ENCODE measurements around the gene TMEM242. TPM values are rescaled to one million over a fixed set of nuclear protein-coding genes. Genes with fewer than 3 reads are reported as not detected.

The TMEM242 gene
- total RNA-seq, 1 donor from 2014 or later = 18.9 TPM

DNA sequence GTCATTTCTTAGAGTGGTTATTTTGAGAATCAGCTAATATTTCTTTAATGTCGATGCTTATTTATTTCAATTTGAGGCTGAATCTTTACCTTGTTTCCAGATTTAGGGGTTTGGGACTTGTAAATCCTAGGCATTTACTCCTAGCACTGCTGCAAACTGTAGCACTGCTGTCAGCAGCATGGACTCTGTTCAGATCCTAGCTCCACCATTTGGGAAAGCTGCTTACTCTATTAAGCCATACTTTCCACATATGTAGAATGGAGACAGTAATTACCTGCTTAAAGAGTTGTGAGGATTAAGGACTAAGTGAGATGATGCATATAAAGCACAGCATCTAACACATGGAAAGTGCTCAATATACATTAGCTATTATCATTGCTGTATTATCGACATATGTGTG, 28.7 kb downstream of the TMEM242 start:
- DNase-seq (ENCODE audit: low spot score) = no peak
- intact Hi-C loops (cut with DNase I) = no loop called here

GRCh38 chr6:157293780-157294179, 29.5 kb downstream of the TMEM242 start:
- no peak for DNase-seq (ENCODE audit: low spot score)

DNA sequence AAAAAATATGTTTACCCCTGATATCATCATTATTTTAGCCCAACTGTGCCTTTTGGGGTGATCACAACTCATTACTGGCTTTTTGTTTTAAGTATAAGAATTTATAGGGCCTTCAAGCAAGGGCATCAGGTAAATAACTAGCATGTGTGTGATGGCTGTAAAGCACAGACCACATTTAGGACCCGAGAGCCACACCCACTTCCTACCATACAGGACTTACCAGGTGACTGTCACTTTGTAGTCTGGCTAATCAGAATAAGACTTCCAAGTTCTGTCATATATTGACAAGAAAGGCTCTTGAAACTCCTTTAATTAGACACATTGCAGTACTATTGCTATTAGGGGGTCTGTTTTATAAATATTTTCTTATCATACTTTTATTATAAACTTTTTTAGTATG, 31.1 kb downstream of the TMEM242 start:
- intact Hi-C loops (cut with DNase I) = no loop called here
- no peak for DNase-seq (ENCODE audit: low spot score)

More at GRCh38 chr6:157293780-157294179, 29.5 kb downstream of the TMEM242 start:
- intact Hi-C loops (cut with DNase I) = no loop called here

DNA sequence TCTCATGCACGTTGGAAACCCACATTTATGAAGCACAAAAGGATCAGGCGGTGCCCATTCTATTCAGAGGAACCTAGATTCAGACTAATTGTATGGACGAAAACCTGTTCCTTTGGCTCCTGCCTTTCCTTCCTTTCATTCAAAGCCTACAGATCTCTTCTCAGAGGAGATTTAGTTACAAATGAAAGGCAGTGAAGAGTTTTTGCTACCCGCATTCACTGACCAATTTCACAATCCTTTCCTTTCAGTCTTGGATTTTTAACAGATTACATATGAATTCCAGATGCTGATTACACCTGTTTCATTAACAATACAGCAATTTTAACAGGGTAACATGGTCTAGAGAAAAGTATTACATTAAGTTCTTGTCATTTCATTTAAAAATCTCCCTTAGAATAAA, 32.0 kb downstream of the TMEM242 start:
- no peak for DNase-seq (ENCODE audit: low spot score)

DNA sequence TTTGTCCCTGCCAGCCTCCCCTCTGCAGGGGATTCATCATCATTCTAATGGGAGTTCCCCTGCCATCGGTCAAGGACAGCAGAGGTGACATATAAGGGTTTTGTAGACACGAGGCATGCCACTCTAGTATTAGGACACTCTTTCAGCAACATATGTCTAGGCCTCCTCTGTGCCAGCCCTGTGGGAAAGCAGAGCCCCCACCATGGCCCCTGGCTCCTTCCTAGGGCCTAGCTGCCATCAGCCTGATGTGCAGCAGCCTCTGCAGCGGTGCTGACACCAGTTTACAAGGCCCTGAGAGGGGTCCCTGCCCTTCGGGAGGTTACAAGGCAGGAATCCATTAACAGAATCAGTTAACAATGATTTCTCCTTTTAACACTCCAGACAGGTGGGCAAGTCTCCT, 32.5 kb downstream of the TMEM242 start:
- DNase-seq (ENCODE audit: low spot score) = no peak
- intact Hi-C loops (cut with DNase I) = no loop called here

More for the DNA sequence above, 32.0 kb downstream of the TMEM242 start:
- intact Hi-C loops (cut with DNase I) = no loop called here

- DNase-seq (ENCODE audit: low spot score) = no peak
- intact Hi-C loops (cut with DNase I) = no loop called here
Measured at GRCh38 chr6:157289764-157290163, 33.6 kb downstream of the TMEM242 start.

- no peak for DNase-seq (ENCODE audit: low spot score)
- intact Hi-C loops (cut with DNase I) = no loop called here
Measured at GRCh38 chr6:157288575-157288974, 34.7 kb downstream of the TMEM242 start.

DNA sequence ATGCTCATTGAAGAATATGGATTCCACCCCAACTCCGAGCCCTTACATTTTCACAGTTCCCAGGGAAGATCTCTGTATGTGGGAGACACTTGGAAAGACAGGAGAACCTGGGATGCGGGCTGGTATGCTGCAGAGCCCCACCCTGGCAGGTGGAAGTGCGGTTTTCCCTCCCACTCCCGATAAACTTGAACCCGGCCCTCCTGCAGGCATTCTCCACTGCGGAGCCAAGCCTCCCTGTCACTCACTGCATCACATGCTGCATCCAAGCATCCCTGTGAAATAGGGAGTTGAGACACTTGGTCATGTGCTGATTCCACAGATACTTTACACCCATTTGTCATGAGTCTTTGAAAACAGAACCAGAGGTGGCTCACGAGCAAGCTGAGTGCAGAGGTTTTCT, 35.4 kb downstream of the TMEM242 start:
- DNase-seq (ENCODE audit: low spot score) = no peak
- intact Hi-C loops (cut with DNase I) = no loop called here

DNA sequence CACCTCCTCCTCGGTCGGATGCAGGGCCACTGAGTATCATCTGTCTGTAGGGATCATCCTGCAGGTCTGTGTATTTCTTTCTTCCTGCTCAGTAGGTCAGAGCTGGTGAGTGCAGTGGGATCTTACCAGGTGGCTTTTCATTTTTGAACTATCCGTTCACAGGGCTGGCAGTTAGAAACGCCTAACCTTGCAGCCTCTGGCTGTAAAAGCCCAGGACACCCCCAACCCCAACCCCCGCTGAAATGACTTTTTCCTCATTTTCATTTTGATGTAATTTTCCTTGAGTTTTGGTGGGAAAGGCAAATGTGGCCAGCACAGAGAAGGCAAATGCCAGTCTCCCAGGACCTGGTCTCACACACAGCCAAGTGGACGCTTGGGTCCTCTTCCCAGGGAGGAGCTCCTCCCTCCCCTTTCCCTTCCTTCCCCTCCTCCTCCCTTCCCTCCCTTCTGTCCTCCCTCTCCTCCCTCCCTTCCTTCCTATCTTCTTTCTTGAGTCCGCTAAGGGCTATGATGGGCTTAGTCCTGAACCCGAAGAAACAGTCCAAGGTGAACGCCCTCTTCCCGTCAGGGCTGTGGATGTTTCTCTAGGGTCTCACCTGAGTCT, 36.0 kb downstream of the TMEM242 start:
- DNase-seq (ENCODE audit: low spot score) = no peak
- intact Hi-C loops (cut with DNase I) = no loop called here

DNA sequence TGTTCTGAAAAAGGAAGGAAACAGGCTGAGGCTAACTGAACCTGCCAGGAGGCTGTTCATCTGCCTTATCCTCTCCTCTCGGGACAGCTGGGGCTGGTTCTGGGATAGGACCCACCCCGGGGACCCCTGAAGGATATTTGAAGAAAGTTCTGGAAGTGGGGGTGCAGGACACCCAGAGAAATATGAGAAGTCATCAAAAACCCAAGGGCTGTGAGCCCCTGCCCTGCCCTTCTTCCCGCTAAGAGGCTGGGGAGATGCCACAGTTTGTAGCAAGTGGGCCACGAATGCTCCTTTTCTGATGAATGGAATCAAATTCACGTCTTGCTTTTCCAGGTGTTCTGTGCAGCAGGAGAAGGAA, 37.9 kb downstream of the TMEM242 start:
- DNase-seq (ENCODE audit: low spot score) = no peak
- intact Hi-C loops (cut with DNase I) = no loop called here

GRCh38 chr6:157284738-157285421, 38.4 kb downstream of the TMEM242 start:
- intact Hi-C loops (cut with DNase I) = no loop called here
- no peak for DNase-seq (ENCODE audit: low spot score)

DNA sequence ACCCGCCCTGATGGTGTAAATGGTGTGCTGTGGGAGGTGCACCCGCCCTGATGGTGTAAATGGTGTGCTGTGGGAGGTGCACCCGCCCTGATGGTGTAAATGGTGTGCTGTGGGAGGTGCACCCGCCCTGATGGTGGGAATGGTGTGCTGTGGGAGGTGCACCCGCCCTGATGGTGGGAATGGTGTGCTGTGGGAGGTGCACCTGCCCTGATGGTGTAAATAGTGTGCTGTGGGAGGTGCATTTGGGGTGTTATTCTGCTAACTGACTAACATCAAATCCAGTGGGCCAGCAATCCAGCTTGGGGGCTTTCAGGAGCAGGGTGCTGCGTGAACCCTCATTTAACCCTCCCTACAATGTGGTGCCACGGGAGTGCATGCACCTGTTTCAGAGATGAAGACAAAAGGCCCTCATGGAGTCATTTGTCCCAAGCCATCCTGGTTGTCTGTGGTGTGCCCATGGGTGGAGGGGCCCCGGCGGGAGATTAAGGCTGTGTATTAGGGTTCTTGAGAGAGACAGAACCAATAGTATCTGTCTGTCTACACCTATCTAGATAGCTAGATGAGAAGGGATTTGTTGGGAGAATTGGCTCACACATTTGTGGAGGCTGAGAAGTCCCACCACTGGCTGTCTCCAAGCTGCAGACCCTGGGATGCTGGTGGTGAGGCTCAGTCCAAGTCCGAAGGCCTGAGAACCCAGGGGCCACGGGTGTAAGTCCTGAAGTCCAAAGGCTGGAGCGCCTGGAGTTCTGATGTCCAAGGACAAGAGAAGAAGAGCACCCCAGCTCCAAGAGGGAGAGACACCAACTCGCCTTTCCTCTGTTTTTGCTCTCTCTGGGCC, 39.2 kb downstream of the TMEM242 start:
- intact Hi-C loops (cut with DNase I) = no loop called here
- DNase-seq (ENCODE audit: low spot score) = no peak

DNA sequence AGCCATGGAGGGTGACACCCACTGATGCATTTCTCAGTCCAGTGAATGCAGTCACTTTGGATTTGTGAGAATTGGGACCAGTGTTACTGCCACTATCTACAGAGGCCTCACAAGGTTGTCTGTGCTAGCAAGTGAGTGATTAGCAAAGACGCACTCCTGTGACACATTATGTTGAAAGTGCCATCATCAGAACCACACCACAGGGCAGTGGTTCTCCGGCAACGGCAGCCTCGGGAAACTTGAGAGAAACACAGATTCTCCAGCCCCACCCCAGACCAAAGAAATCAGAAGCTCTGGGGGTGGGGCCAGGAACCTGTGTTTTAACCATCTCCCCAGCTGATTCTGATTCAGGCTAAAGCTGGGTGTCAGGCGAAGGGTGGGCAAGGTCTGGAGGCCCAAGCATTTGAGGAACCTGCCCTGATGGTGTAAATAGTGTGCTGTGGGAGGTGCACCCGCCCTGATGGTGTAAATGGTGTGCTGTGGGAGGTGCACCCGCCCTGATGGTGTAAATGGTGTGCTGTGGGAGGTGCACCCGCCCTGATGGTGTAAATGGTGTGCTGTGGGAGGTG, 39.9 kb downstream of the TMEM242 start:
- no peak for DNase-seq (ENCODE audit: low spot score)

DNA sequence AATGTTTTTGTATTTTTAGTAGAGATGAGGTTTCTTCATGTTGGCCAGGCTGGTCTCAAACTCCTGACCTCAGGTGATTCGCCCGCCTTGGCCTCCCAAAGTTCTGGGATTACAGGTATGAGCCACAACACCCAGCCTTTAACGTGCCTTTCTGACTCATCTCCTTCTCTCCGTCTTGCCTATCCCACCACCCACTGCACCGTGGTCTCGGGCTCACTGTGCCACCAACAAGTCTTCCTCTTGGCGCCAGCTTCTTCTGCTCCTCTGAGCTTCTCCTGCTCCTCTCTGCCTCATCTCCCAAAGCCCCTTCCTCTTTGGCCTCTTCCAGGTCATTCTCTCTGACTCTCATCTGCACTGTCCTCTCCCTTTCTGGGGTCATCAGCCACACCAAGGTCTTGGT, 41.0 kb downstream of the TMEM242 start:
- intact Hi-C loops (cut with DNase I) = no loop called here
- no peak for DNase-seq (ENCODE audit: low spot score)

More for the DNA sequence above, 39.9 kb downstream of the TMEM242 start:
- intact Hi-C loops (cut with DNase I) = no loop called here

DNA sequence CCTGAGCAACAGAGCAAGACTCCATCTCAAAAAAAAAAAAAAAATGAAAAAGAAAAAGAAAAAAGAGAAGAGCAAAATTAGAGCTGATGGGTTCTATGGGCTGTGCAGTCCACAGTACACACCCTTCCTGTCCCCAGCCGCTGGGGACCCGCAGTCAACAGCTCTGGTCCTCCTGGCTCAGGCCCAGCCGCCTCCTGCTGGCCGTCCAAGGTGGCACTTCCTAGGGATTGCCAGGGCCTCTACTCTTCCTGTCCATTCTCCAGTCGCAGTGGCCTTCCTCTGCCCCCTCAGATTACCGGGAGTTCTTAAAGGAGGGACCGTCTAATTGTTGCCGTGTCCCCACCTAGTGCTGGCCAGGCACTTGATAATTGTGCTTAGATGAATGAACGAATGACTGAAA, 41.7 kb downstream of the TMEM242 start:
- no peak for DNase-seq (ENCODE audit: low spot score)
- intact Hi-C loops (cut with DNase I) = no loop called here

- intact Hi-C loops (cut with DNase I) = no loop called here
- no peak for DNase-seq (ENCODE audit: low spot score)
Measured at GRCh38 chr6:157280947-157281346, 42.4 kb downstream of the TMEM242 start.

DNA sequence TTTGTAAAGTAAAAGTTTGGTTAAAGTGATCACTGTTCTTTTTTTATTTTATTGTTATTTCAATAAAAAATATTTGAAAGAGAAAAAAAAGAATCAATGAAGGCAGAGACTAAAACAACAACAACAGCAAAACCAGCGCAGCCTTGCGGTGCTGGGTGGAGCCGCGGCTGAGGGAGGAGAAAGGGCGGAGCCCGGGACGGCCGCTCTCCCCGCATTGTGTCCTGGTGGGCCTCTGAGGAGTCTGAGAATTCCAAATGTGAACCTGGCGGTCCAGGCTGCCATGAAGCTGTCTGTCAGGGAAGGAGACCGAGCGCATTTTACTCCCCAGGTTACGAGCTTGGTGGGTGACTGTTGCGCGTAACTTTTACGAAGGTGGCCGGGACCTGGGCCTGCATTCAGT, 43.2 kb downstream of the TMEM242 start:
- intact Hi-C loops (cut with DNase I) = no loop called here
- DNase-seq (ENCODE audit: low spot score) = no peak

DNA sequence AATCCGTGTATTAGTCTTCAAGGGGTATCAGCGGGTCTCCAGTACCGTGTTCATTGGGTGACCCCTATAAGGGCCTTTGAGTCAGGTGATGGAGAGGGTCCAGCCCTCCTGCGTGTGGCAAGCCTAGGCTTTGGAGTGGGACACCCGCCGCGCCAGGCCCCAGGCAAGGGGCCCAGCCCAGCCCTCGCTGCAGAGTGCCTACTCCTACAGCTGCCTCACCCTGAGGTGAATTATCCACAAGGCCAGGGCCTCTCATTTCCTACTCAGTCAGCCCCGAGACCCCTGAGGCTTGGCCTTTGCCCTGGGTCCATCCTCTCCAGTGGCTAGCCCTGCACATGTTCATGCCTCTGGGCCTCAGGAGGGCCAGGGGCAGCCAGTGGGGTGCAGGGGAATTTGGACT, 45.1 kb downstream of the TMEM242 start:
- intact Hi-C loops (cut with DNase I) = loop anchor here (10.0 kb wide), 1 partner anchor 233 kb away; no protein-coding TSS in a partner anchor
- no peak for DNase-seq (ENCODE audit: low spot score)

GRCh38 chr6:157276731-157277130, 46.6 kb downstream of the TMEM242 start:
- DNase-seq (ENCODE audit: low spot score) = peak; percentile 47
- intact Hi-C loops (cut with DNase I) = loop anchor here (10.0 kb wide), 1 partner anchor 232 kb away; no protein-coding TSS in a partner anchor

- intact Hi-C loops (cut with DNase I) = loop anchor here (10.0 kb wide), 1 partner anchor 231 kb away; no protein-coding TSS in a partner anchor
- no peak for DNase-seq (ENCODE audit: low spot score)
Measured at GRCh38 chr6:157276134-157276532, 47.2 kb downstream of the TMEM242 start.

All from cardiac septum (tissue), 1 donor.